ENCODE results near the gene MYO1A. TPM values are rescaled to one million over a fixed set of nuclear protein-coding genes. Genes with fewer than 3 reads are reported as not detected.
A peak's percentile ranks its signal among the peaks of the same experiment; 100 is the strongest.

MYO1A gene
- total and polyA plus RNA-seq, 2 of the 13 experiments (the other 11 are each of a cell fraction or from before 2014, with no cell fraction given), result 5.3 to 6.0 TPM

GRCh38 chr12:57088354-57089270 is 38.7 kb upstream of the MYO1A start, which contains the start of gene NAB2 (continued):
- no peak for TF ChIP-seq STAT6 (CRISPR knock-in tag; IDR thresholded peaks at IDR 0.05; ENCODE audit: borderline replicate concordance)
- TF ChIP-seq, protein P1, sequence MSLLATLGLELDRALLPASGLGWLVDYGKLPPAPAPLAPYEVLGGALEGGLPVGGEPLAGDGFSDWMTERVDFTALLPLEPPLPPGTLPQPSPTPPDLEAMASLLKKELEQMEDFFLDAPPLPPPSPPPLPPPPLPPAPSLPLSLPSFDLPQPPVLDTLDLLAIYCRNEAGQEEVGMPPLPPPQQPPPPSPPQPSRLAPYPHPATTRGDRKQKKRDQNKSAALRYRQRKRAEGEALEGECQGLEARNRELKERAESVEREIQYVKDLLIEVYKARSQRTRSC (CRISPR knock-in tag; IDR thresholded peaks at IDR 0.05; ENCODE audit: low read depth), result no peak; the same call in 1 of the 2 replicates
- TF ChIP-seq SP4 (CRISPR knock-in tag; IDR thresholded peaks at IDR 0.05), result no peak
- TF ChIP-seq THAP7 (CRISPR knock-in tag; IDR thresholded peaks at IDR 0.05), result no peak
- TF ChIP-seq AKAP8 (CRISPR knock-in tag; IDR thresholded peaks at IDR 0.05), result no peak
- 0 out of 2 replicates have a peak, but pooled peaks have one; percentile 42 for TF ChIP-seq DMTF1 (CRISPR knock-in tag; IDR thresholded peaks at IDR 0.05)
- no peak for TF ChIP-seq KMT2A (CRISPR knock-in tag; IDR thresholded peaks at IDR 0.05)
- peak; percentile 36; the same call in 1 of the 2 replicates for TF ChIP-seq REL (CRISPR knock-in tag; conservative IDR thresholded peaks at IDR 0.05)
- 0 out of 2 replicates have a peak, but pooled peaks have one; percentile 27 for TF ChIP-seq KLF9 (CRISPR knock-in tag; IDR thresholded peaks at IDR 0.05; ENCODE audit: low read depth)
- peak; percentile 22; the same call in 1 of the 2 replicates for TF ChIP-seq ZNF350 (CRISPR knock-in tag; IDR thresholded peaks at IDR 0.05; ENCODE audit: borderline replicate concordance, low read depth)
- 0 out of 2 replicates have a peak, but pooled peaks have one; percentile 28 for TF ChIP-seq PPARG (CRISPR knock-in tag; conservative IDR thresholded peaks at IDR 0.05)
- TF ChIP-seq ATF7-NPFF (CRISPR knock-in tag; IDR thresholded peaks at IDR 0.05; ENCODE audit: low read depth), result peak; percentile 57; the same call in 1 of the 2 replicates
- TF ChIP-seq SOX13 (IDR thresholded peaks at IDR 0.05), result 0 out of 2 replicates have a peak, but pooled peaks have one; percentile 59
- peak in 1 of 2 experiments; percentile 69; a peak in 2 of 4 replicates for TF ChIP-seq SOX13 (CRISPR knock-in tag; conservative IDR thresholded peaks at IDR 0.05 in 1 of 2, IDR thresholded peaks at IDR 0.05 in 1 of 2)
- TF ChIP-seq ARID5B (CRISPR knock-in tag; IDR thresholded peaks at IDR 0.05), result peak; percentile 78

Data from HepG2 (cell line).